B cell (primary cell): ENCODE results near the gene FAM168A. TPM values are rescaled to one million over a fixed set of nuclear protein-coding genes. Genes with fewer than 3 reads are reported as not detected.
A peak's percentile ranks its signal among the peaks of the same experiment; 100 is the strongest.

Source experiments
- ATAC-seq: fragments of 200-7000 bp; cut with Tn5 transposase; one replicate; pipeline ENCODE4 v1.10.0; 2021; ENCODE audit warnings: low read depth, mild to moderate bottlenecking, moderate number of reproducible peaks, moderate library complexity
- CTCF ChIA-PET: fragments of 350-600 bp; sonication (Branson Sonifier 250); formaldehyde crosslinking; loops from one replicate; lab custom pipeline; 2021; ENCODE audit warnings: antibody characterized with exemption, inconsistent platforms; lab: Charles Lee
- POLR2A ChIA-PET: fragments of 350-600 bp; sonication (Branson Sonifier 250); formaldehyde crosslinking; loops from one replicate; lab custom pipeline; 2021; ENCODE audit warnings: antibody characterized with exemption; lab: Charles Lee
- DNase-seq: peaks from one replicate; pipeline ENCODE4 v3.0.0; 2013
- H2AFZ ChIP-seq: 2 replicates; pipeline ENCODE4 v1.6.1; 2012; ENCODE audit warnings: mild to moderate bottlenecking, low read depth, low read length; ENCODE audit not compliant: insufficient read depth, poor library complexity, severe bottlenecking
- H3K27ac ChIP-seq, 2 donors: 1 replicate in 1 of 2; 2 replicates in 1 of 2; pipeline ENCODE4 v1.5.1; 2012 to 2013; ENCODE audit warnings: low read length in 2 of 2, mild to moderate bottlenecking in 2 of 2, moderate library complexity in 1 of 2
- H3K27me3 ChIP-seq, 4 experiments: fragments of 200-600 bp in 1 of 4; sonication (generic) in 1 of 4; replicated peaks in 1 of 4; 1 replicate in 2 of 4; 2 replicates in 2 of 4; pipeline versions ENCODE4 v1.6.1 to v1.7.0; 2013 to 2016; ENCODE audit warnings: low read length in 3 of 4, mild to moderate bottlenecking in 2 of 4, mixed read lengths in 1 of 4, moderate library complexity in 1 of 4; ENCODE audit not compliant: insufficient read depth in 4 of 4, control insufficient read depth in 3 of 4; ENCODE audit errors: control extremely low read depth in 1 of 4
- H3K36me3 ChIP-seq, 2 experiments: replicated peaks in 1 of 2; 1 replicate in 1 of 2; 2 replicates in 1 of 2; pipeline versions ENCODE4 v1.6.1 to v1.7.1; 2013; ENCODE audit warnings: low read length in 1 of 2; ENCODE audit not compliant: insufficient read depth in 2 of 2, control insufficient read depth in 1 of 2; ENCODE audit errors: control extremely low read depth in 1 of 2, extremely low read depth in 1 of 2
- H3K4me1 ChIP-seq, 2 donors: fragments of 200-600 bp in 1 of 2; sonication (generic) in 1 of 2; 1 replicate in 1 of 2; 2 replicates in 1 of 2; pipeline versions ENCODE4 v1.5.1 to v1.6.1; 2013 to 2017; ENCODE audit warnings: low read length in 2 of 2; ENCODE audit not compliant: control insufficient read depth in 2 of 2, insufficient read depth in 2 of 2
- H3K4me2 ChIP-seq: replicated peaks from 2 replicates; pipeline ENCODE3; 2012; ENCODE audit warnings: mild to moderate bottlenecking, low read depth, low read length; ENCODE audit not compliant: poor library complexity, severe bottlenecking
- H3K4me3 ChIP-seq, 5 experiments: fragments of 200-600 bp in 1 of 5; sonication (generic) in 1 of 5; 1 replicate in 3 of 5; 2 replicates in 2 of 5; pipeline versions ENCODE4 v1.5.1 to v1.7.0; 2011 to 2016; ENCODE audit warnings: low read length in 4 of 5, mild to moderate bottlenecking in 4 of 5, low read depth in 2 of 5, control low read depth in 1 of 5, moderate library complexity in 1 of 5; ENCODE audit not compliant: insufficient read depth in 1 of 5; ENCODE audit errors: control extremely low read depth in 1 of 5, extremely low read depth in 1 of 5
- H3K79me2 ChIP-seq: fragments of 200-600 bp; sonication (generic); one replicate; pipeline ENCODE4 v1.6.0; 2016; ENCODE audit warnings: low read length; ENCODE audit not compliant: control insufficient read depth, insufficient read depth
- H3K9ac ChIP-seq: fragments of 200-600 bp; sonication (generic); 2 replicates; pipeline ENCODE4 v1.6.1; 2017; ENCODE audit warnings: mild to moderate bottlenecking, low read length, moderate library complexity
- H3K9me3 ChIP-seq, 3 donors: one replicate each; pipeline versions ENCODE4 v1.6.1 to v1.7.1; 2013; ENCODE audit warnings: low read length in 2 of 3; ENCODE audit not compliant: control insufficient read depth in 2 of 3, insufficient read depth in 1 of 3; ENCODE audit errors: control extremely low read depth in 1 of 3
- H4K20me1 ChIP-seq: 2 replicates; pipeline ENCODE4 v1.6.0; 2012; ENCODE audit warnings: mild to moderate bottlenecking, low read length; ENCODE audit not compliant: insufficient read depth, control insufficient read depth, poor library complexity, severe bottlenecking
- H3K27ac Mint-ChIP-seq: one replicate; pipeline ENCODE4 v1.8.0; 2021; ENCODE audit warnings: mixed read lengths
- H3K27me3 Mint-ChIP-seq: one replicate; pipeline ENCODE4 v1.8.0; 2021; ENCODE audit warnings: mixed read lengths
- H3K4me1 Mint-ChIP-seq: one replicate; pipeline ENCODE4 v1.8.0; 2021; ENCODE audit warnings: mixed read lengths
- H3K4me3 Mint-ChIP-seq: one replicate; pipeline ENCODE4 v1.8.0; 2021; ENCODE audit warnings: mixed read lengths
- H3K9me3 Mint-ChIP-seq: one replicate; pipeline ENCODE4 v1.8.0; 2022; ENCODE audit warnings: mixed read lengths; ENCODE audit not compliant: insufficient read depth
- CTCF ChIP-seq: fragments of 200-600 bp; IDR thresholded peaks from one replicate; pipeline ENCODE4 v1.8.0; 2022; ENCODE audit warnings: antibody characterized with exemption, mild to moderate bottlenecking
- EZH2 ChIP-seq: IDR thresholded peaks from 2 replicates; pipeline ENCODE4 v1.6.1; 2012; ENCODE audit warnings: borderline replicate concordance, low read depth, mild to moderate bottlenecking, moderate library complexity, low read length; ENCODE audit not compliant: insufficient read depth, poor library complexity, severe bottlenecking
- WGBS: methylation state at CpG from one replicate; pipeline ENCODE4 v1.1.5; 2013; ENCODE audit warnings: missing lambda C conversion rate; ENCODE audit not compliant: insufficient coverage; 5-methylcytosine and 5-hydroxymethylcytosine counted together
- intact Hi-C: fragments of 100-400 bp; cut with micrococcal nuclease; formaldehyde crosslinking; loops from one replicate; pipeline ENCODE4 v1.10.0; 2022
- polyA plus RNA-seq: library from polyadenylated mRNA; depleted of rRNA; stranded (reverse); fragments of >200 nt; gene quantifications from 2 replicates; pipeline ENCODE4 v1.2.3, GENCODE V29; 2012
- total RNA-seq, 2 donors: library from RNA; stranded (reverse); fragments of 120-200 nt in 1 of 2; gene quantifications; 1 replicate in 1 of 2; 2 replicates in 1 of 2; pipeline versions ENCODE4 v1.2.3 to v1.2.4, GENCODE V29; 2013 to 2022

FAM168A gene
- total and polyA plus RNA-seq, 2 donors (not counting 1 experiment from before 2014, with no cell fraction given) = 11.0 to 26.8 TPM

- DNase-seq = no peak
- Histone ChIP-seq H3K27me3 (no peaks in the 10 kb centered on the region), H3K9me3 (no peaks in the 10 kb centered on the region), H4K20me1 (no peaks in the 10 kb centered on the region), H2AFZ (no peak overlapping the region), H3K9ac (no peak overlapping the region), H3K4me1 (peaks cover 17 to 22% of the 10 kb centered on the region in 2 donors), H3K4me3 (no peak overlapping the region), H3K36me3 (no peaks in the 10 kb centered on the region), H3K79me2 (peaks cover 49% of the 10 kb centered on the region), H3K27ac (no peak overlapping the region), H3K4me2 (no peak overlapping the region)
- no peak for ATAC-seq
- no peak overlapping the region for H3K4me3 Mint-ChIP-seq
- intact Hi-C loops = loop anchor here (10.0 kb wide), 1 partner anchor 1368 kb away; the partner anchor contains the start of gene INPPL1
- peaks cover 38% of the 10 kb centered on the region for H3K4me1 Mint-ChIP-seq
- H3K9me3 Mint-ChIP-seq = no peaks in the 10 kb centered on the region
- H3K27me3 Mint-ChIP-seq = no peaks in the 10 kb centered on the region
- WGBS = no CpG with 5 or more reads among the region's 3 CpGs
- POLR2A ChIA-PET = no interaction called here
- CTCF ChIA-PET = no interaction called here
- no peak overlapping the region for H3K27ac Mint-ChIP-seq
- TF ChIP-seq EZH2 (no peak), CTCF (no peak)
Observed at GRCh38 chr11:73592640-73593039, 5.3 kb downstream of the FAM168A start.

- peaks cover 47% of the 10 kb centered on the region for H3K79me2 ChIP-seq
Observed at GRCh38 chr11:73591743-73592142, 6.2 kb downstream of the FAM168A start.

More at GRCh38 chr11:73591743-73592142, 6.2 kb downstream of the FAM168A start:
- Histone ChIP-seq H3K9me3 (no peaks in the 10 kb centered on the region), H3K4me2 (peak overlapping the region; percentile 29), H3K4me1 (peaks cover 9 to 14% of the 10 kb centered on the region in 2 donors), H3K27me3 (no peaks in the 10 kb centered on the region), H3K36me3 (no peaks in the 10 kb centered on the region), H3K27ac (no peak overlapping the region), H4K20me1 (no peaks in the 10 kb centered on the region), H3K9ac (no peak overlapping the region), H3K4me3 (no peak overlapping the region), H2AFZ (no peak overlapping the region)
- Mint-ChIP-seq H3K9me3 (no peaks in the 10 kb centered on the region), H3K27ac (no peak overlapping the region), H3K4me3 (no peak overlapping the region), H3K4me1 (peaks cover 30% of the 10 kb centered on the region), H3K27me3 (no peaks in the 10 kb centered on the region)
- POLR2A ChIA-PET = no interaction called here
- CTCF ChIA-PET = interaction anchor here (0.6 to 0.9 kb wide), 2 partner anchors 19 to 113 kb away, joined by 3 to 4 read pairs; no protein-coding TSS in a partner anchor
- ATAC-seq = no peak
- DNase-seq = no peak
- no CpG with 5 or more reads among the region's 4 CpGs for WGBS
- intact Hi-C loops = loop anchor here (10.0 kb wide), 1 partner anchor 1367 kb away; the partner anchor contains the start of gene INPPL1
- TF ChIP-seq EZH2 = no peak
- TF ChIP-seq CTCF = no peak
